ENCODE results near the gene PPP2R5D.

The PPP2R5D gene

DNA sequence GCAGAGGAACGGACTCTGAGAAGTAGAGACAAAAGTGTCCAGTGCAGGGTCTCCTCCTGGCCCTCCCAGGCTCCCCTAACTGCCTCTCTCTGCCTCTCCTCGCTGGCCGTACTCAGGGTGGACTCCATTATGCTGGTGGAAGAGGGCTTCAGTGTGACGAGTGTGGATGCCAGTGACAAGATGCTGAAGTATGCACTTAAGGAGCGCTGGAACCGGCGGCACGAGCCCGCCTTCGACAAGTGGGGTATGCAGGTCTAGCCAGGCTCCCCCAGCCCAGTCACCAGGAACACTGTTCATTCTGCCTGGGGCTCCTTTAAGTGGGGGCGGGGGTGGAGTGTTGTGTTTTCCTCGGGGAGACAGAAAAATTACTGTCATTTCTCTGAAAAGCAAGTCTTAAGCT is 22.3 kb upstream of the PPP2R5D start:
- no peaks in the 10 kb centered on the region for H3K9me3 Mint-ChIP-seq
- H3K4me1 Mint-ChIP-seq, result peaks cover 10% of the 10 kb centered on the region

DNA sequence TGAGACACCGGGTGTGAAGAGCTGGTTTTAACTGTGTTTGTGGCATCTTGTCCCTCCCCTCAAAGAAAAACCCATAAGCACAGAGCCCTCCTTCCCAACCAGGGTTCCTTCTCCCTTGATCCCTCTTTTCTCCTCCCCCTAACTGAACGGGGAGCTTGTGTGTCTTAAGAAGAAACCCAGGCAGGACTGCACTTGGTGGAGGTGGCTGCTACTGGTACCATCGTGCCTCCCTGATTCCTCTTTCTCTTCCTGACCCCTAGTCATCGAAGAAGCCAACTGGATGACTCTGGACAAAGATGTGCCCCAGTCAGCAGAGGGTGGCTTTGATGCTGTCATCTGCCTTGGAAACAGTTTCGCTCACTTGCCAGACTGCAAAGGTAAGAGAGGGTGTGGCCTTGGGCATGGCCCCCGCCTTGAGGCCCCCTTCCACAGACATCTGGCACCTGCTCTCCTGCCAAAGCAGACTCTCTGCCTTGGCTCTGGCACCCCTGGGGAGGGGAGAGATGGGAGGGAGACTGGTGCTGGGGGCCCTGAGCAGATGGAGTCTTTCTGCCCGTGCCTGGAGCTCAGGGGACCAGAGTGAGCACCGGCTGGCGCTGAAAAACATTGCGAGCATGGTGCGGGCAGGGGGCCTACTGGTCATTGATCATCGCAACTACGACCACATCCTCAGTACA is 21.7 kb upstream of the PPP2R5D start:
- Mint-ChIP-seq H3K36me3 (ENCODE audit: low read depth) (peaks cover 26% of the 10 kb centered on the region), H3K9me3 (no peaks in the 10 kb centered on the region), H3K27ac (no peak overlapping the region), H3K4me1 (peaks cover 10% of the 10 kb centered on the region), H3K4me3 (peak overlapping the region; percentile 38 to 64 (median 42)), H3K27me3 (ENCODE audit: low read depth) (peaks cover 34% of the 10 kb centered on the region)
- TF ChIP-seq, protein P1, sequence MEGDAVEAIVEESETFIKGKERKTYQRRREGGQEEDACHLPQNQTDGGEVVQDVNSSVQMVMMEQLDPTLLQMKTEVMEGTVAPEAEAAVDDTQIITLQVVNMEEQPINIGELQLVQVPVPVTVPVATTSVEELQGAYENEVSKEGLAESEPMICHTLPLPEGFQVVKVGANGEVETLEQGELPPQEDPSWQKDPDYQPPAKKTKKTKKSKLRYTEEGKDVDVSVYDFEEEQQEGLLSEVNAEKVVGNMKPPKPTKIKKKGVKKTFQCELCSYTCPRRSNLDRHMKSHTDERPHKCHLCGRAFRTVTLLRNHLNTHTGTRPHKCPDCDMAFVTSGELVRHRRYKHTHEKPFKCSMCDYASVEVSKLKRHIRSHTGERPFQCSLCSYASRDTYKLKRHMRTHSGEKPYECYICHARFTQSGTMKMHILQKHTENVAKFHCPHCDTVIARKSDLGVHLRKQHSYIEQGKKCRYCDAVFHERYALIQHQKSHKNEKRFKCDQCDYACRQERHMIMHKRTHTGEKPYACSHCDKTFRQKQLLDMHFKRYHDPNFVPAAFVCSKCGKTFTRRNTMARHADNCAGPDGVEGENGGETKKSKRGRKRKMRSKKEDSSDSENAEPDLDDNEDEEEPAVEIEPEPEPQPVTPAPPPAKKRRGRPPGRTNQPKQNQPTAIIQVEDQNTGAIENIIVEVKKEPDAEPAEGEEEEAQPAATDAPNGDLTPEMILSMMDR (IDR thresholded peaks at IDR 0.05; ENCODE audit: unreplicated experiment in 3 of 3), result no peak

More for the DNA sequence above, 22.3 kb upstream of the PPP2R5D start:
- TF ChIP-seq, protein P1 (IDR thresholded peaks at IDR 0.05; ENCODE audit: unreplicated experiment in 3 of 3), result no peak
- Mint-ChIP-seq H3K36me3 (ENCODE audit: low read depth) (peaks cover 26% of the 10 kb centered on the region), H3K4me3 (peak overlapping the region in 2 of 3 experiments; percentile 42 to 64), H3K27me3 (ENCODE audit: low read depth) (peaks cover 34% of the 10 kb centered on the region), H3K27ac (no peak overlapping the region)

DNA sequence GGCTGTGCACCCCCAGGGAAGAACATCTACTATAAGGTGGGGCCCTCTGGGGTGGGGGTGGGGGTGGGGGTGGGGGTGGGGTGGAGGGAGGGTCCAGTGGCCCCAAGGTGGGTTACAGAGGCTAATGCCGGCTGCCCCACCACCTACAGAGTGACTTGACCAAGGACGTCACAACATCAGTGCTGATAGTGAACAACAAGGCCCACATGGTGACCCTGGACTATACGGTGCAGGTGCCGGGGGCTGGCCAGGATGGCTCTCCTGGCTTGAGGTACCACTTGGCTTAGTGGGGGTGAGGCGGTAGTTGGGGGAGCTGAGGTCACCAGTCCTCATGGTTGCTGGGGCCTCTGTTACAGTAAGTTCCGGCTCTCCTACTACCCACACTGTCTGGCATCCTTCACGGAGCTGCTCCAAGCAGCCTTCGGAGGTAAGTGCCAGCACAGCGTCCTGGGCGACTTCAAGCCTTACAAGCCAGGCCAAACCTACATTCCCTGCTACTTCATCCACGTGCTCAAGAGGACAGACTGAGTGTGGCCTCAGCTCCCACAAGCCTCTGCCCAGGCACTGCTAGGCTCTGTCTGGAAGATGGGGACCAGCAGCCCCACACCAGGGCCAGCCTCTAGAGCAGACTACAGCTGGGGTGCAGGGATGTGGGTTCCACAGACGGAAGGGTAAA is 21.1 kb upstream of the PPP2R5D start:
- Mint-ChIP-seq H3K27me3 (ENCODE audit: low read depth) (peaks cover 34% of the 10 kb centered on the region), H3K9me3 (no peaks in the 10 kb centered on the region), H3K4me3 (no peak overlapping the region), H3K36me3 (ENCODE audit: low read depth) (peaks cover 26% of the 10 kb centered on the region), H3K27ac (no peak overlapping the region), H3K4me1 (peaks cover 10% of the 10 kb centered on the region)
- TF ChIP-seq, protein P1 (IDR thresholded peaks at IDR 0.05; ENCODE audit: unreplicated experiment in 3 of 3), result no peak

DNA sequence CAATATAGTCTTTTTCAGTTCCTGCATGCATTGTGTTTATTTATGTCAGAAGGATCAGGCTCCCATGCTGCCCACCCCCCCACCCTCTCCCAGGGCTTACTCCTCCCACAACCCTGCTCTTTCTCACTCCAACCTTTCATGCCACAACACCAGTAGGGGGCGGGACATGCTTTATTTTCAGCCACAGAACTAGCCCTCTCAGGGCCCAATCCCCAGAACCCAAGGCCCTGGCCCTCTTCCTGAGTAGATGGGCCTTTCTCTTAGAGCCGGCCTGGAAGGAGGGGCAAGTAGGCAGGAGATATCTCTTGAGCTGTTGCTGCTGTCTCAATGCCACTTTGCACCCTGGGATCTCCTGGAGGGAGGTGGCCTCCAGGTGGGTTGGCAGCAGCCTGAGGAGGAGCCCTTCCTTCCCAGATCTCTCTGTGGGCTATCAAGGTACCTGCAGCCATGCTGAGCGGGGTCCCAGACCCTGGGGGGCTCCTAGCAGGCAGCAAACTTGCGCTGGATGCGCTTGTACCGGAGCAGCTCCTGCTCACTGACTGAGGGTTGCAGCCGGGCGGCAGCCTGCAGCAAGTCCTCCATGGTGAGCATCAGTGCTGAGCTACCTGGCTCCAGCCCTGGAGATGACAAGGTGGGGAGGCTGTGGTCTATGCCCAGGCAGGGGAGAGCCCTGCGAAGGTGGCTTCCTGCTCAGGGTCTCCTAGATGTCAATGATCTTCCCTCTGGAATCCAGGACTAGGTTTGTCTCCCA is 20.3 kb upstream of the PPP2R5D start:
- Mint-ChIP-seq H3K4me1 (peaks cover 10% of the 10 kb centered on the region), H3K36me3 (ENCODE audit: low read depth) (peaks cover 26% of the 10 kb centered on the region), H3K27me3 (ENCODE audit: low read depth) (peaks cover 34% of the 10 kb centered on the region), H3K27ac (no peak overlapping the region), H3K9me3 (no peaks in the 10 kb centered on the region), H3K4me3 (no peak overlapping the region)
- TF ChIP-seq, protein P1 (IDR thresholded peaks at IDR 0.05; ENCODE audit: unreplicated experiment in 3 of 3), result no peak

DNA sequence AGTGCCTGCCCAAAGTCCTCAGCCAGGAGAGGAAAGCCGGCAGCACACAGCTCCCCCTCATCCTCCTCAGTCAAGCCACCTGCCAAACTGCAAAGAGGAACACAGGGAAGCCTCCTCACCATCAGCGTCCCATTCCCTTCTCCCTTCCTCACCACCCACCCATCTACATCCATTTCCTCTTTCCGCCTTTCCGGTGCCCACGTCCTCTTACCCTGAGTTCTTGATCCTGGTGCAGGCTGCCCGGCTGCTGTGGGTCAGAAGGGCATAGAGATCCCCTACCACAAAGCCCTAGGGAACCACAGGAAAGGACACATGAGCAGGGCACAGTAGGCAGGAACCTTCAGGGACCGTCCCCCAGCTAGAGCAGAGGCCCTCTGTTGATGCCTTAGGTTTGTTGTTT is 17.8 kb upstream of the PPP2R5D start:
- Mint-ChIP-seq H3K9me3 (no peaks in the 10 kb centered on the region), H3K4me1 (no peaks in the 10 kb centered on the region), H3K36me3 (ENCODE audit: low read depth) (peaks cover 26% of the 10 kb centered on the region), H3K4me3 (no peak overlapping the region), H3K27me3 (ENCODE audit: low read depth) (peaks cover 10% of the 10 kb centered on the region), H3K27ac (no peak overlapping the region)
- TF ChIP-seq, protein P1 (IDR thresholded peaks at IDR 0.05; ENCODE audit: unreplicated experiment in 3 of 3), result no peak
